HG03378 (cell line): ENCODE results near the gene CMTM7.

Source experiments
- ATAC-seq: cut with Tn5 transposase; IDR thresholded peaks from one replicate; pipeline ENCODE4 v1.9.1; 2021; ENCODE audit warnings: mild to moderate bottlenecking, moderate library complexity; ENCODE audit not compliant: unreplicated experiment

Gene CMTM7

DNA sequence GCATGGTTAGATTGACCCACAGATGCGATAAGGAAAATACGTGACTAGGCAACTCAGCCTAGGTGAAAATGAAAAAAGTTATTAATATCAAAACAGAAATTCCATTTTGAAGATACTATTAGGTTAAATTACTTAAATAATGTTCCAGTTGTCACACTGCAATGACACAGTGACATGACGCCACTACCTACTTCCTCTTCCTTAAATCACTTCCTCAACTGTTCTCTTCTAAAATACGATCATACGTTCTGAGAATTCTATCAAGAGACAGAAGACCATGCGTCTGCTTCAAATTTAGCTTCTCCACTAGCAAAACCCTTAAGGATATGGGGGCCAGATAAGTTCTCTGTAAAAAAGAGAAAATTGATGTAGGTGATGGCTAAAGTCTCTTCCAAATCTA lies 92.8 kb downstream of the CMTM7 start:
- ATAC-seq = no peak

DNA sequence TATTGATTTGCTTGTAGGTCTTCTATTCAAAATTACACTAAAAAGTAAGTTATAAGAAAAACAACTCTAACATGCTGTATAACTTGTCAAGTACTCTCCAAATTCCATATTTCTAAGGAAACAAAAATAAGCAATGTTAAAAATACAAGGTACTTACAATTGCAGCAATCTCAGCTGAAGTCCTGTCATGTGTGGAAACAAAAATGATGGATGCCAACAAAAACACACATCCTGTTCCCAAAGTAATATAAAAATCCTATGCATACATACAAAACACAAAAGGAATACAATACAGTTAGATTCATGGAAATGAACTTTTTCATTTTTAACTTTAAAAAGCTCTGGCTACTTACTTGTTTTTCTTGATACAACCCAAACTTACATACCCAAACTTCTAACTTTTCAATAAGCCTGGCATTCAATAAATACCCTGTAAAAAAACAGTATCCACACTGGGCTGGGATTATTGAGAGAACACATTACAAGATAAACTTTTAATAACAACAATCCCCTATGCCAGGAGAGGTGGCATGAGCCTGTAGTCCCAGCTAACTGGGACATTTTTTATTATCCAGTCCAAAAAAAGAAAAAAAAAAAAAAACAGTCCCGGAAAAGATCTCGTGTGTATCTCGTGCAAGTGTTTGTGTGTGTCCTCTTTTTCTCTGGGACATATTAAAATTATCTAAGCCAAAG lies 96.3 kb downstream of the CMTM7 start:
- no peak for ATAC-seq

DNA sequence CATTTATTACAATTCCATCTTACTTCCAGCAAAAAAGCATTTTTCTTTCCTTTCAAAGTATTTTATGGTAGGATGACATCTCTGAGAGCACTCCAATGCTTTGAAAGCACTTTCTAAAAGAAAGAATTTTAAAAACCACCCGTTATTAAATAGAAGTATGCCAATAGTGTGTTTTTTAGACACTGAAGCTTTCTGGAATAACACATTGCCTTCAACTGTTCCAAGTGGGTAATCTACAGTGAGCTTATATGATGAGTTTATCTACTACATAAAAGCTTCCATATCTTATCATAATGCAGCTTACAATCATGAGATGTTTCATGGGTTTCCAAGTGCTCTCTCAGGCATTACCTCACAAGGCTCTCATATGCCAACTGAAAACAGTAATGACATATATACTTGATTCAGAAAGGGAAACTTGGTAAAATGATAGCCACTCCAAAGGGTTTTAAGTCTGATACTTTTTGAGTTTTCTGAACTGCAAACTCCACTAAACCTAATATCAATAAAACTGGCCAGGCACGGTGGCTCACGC lies 96.9 kb downstream of the CMTM7 start:
- no peak for ATAC-seq

DNA sequence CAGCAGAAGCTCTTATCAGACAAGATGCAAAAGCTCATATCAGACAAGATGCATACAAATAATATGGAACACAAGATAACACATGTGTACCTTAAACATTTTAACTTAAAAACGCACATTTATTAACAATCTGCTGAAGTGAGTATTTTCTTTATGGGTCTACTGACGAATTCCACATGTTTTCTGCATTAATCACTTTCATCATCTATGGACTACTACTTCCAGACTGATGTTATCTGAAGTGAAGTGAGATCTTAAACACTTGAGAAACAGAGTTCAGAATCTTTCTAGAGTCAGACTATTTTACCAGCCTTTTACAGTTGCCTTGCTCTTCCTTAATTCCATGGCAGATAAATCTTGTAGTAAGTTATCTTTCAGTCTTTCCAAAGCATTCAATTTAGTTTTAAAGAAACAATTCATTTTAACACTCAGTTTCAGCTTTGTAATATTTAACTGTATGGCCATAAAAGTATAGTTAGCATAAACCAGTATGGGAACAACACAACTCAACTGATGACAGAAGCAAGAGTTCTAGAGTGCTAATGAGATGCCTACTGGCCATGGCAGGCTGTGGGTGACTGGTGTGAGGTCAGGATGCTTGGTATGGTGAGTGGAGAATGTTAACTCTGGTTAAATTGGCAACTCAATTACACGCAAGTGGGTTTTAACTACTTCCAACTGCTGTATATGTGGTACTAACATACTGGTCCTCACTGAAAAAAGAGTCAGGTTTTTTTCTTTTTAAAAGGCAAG lies 101.2 kb downstream of the CMTM7 start:
- ATAC-seq = no peak

DNA sequence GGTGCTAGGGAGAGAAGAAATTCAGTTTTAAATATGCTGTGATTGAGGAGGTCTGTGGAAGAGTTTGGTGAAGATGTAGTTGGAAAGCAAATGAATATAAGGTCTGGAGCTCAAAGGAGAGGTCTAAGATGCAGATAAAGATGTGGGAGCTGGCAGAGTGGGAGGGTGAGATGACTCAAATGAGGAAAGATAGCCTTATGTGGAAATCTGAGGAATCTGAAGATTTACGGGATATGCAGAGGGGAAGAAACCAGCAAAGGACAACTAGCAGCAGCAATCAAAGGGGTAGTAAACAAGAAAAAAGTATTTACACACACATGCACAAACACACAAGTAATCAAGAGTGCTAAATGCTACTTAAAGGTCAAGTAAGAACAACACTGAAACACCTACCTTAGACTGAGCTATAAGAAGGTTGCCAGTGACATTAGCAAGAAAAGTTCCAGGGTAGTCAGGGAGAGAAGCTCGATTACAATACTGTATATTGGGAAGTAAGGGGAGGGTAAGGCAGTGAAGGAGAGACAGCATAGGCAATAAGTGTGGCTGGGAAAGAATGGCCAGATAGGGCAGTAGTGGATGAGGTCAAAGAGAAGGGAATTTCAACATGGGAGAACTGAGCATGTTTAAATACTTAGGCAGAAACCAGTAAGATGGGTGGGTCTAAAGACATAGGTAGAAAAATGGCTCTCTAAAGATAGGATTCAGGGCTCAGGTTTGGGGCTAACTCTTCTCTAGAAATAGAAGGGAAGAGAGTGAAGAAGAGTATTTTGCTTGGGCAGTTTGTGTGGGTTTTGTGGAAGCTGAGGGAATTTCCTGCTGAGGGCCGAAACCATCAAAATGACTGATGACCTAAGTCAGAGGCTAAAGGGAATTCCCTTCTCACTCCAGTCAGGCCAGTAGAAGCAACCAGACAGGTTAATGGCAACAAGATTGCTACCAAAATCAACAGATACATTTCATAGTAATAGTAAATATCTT lies 102.1 kb downstream of the CMTM7 start:
- ATAC-seq = peak; percentile 88

DNA sequence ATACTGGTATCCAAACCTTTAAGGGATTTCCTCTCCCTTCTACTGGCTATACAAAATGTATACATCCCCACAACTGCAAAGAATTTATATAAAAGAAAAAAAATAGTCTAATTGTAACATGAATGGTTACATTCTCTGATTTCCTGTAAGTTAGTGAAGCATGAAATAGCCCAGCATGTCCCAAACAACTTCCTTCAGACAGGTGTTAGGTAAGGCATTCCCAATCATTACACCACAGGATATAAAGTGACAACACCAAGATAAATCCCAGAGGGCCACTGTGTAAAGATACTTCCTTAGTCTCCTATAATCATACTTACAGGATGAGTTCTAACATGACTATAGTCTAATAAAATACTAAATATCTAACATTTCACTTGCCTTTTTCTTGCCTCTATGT lies 103.4 kb downstream of the CMTM7 start:
- no peak for ATAC-seq

DNA sequence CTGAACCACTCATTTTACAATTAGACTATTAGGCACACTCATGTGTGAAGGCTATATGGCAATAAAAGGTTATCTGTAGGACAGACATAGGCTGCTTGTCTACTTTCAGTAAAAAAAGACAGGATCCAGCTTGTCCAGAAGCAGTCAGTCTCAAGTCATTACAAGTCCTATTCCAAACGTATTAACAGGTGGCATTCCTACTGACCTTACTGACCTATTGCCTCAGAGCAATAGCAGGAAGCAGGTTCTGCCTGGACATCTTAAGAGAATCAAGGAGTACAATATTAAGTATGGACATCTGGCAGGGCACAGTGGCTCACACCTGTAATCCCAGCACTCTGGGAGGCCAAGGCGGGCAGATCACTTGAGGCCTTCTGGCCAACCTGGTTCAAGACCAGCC lies 104.0 kb downstream of the CMTM7 start:
- no peak for ATAC-seq

DNA sequence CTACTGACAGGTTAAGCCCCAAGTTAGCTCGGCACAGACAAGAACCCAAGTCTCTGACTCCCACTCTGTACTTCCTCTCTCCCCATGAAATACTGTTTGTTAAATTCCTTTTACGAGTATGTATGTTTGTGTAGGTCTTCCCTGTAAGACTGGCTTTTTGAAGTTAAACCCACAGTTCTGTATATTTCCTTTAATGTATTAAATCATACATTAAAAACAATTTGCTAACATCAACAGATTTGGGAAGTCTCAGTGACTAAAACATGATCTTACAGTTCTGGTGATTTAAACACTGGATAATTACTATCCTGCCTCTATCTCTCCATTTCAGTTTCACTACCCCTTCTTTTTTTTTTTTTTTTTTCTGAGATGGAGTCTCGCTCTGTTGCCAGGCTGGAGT lies 106.6 kb downstream of the CMTM7 start:
- ATAC-seq = no peak

DNA sequence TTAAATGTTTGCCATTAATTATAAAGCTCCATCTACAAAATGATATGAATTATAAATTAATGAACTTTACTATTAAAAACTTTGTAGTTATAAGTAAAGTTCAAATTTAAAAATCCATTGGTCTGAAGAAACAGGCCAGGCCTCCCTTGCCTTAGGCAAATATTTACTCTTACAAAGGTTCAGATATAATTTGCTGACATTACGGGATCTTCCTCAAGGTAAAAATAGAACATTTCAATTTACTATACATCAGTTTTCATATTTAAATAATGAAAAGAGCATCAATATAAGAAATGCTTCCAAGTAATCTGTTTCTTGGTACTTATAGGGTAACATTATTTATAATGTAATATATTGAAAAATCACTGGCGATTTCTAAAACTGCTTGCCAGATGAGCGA lies 107.3 kb downstream of the CMTM7 start:
- no peak for ATAC-seq

DNA sequence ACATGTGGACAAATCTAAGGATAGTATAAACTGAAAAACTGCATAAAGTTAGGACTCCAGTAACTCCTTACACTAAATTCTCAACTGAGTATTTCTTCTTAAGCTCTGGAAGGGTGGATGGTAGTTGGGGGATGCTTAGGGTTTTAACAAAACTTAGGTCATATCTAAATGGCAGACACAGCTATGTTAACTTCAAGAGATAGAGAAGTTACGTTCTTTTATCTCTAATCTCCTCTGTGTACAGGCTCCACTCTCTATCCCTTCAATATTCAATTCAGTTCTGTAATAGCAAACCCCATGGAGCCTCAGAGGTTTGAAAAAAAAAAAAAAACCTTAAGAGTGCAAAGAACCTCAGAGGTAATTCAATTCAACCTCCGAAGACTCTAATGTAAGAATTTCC lies 107.9 kb downstream of the CMTM7 start:
- ATAC-seq = no peak

DNA sequence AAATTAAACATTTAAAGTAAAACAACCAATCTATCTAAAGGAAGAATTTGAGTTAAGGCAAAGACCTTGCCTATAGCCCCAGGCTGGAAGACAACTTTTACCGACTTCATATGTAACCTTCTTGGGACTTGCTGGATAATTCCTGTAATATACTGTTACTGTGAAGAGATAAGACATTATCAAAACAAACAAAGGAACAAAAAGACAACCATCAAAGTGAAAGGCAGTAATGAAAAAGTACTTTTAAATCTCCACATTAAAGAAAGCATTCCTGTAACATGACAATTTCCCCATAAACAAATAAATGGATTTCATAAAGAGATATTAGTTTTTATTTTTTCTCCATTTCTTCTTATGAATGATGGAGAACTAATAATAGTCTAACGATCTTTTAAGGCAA lies 108.6 kb downstream of the CMTM7 start:
- ATAC-seq = no peak

DNA sequence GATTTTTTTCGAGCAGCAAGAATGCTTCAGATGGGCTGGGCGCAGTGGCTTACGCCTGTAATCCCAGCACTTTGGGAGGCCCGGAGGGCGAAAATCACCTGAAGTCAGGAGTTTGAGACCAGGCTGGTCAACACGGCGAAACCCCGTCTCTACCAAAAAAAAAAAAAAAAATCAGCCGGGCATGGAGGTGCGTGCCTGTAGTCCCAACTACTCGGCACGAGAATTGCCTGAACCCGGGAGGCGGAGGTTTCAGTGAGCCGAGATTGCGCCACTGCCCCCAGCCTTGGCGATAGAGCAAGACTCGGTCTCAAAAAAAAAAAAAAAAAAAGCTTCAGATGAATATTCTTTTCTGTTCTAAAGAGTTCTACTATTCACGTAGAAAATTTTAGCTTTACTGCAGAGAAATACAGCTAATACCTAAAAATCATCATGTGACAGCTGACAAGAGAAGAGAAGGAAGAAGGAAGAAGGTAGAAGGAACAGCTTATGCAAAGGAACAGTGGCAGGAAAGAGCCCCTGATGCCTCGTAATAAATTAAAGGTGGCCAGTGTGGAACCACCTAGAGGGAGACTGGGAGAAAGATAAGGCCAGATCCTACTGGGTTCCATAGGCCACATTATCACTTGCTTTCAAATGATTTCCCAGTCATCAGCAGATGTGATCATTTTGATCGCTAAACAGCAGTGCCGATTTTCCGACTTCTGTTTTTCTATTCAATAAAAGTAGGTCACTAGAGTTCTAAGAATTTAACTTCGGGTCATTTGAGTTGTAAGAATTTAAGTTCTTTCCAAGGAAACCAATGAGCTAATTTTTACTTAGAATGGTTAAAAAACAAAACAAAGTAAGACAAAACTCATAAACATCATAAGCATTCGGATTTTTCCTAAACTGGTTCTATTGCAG lies 109.5 kb downstream of the CMTM7 start:
- no peak for ATAC-seq

DNA sequence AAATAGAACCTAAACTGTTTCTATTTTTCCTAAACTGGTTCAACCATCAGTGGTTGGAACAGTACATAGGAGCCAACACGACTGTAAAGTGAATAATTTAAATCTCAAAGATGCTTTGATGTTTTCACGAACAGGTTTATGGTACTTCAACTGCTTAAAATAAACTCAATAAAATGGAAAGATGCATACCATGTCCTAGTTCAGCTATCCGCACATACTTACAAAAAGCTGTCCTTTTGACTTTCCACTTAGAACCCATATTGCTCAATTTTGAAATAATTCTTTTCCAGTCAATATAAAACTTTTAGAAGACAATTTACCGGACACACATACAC lies 110.1 kb downstream of the CMTM7 start:
- peak; percentile 1 for ATAC-seq

DNA sequence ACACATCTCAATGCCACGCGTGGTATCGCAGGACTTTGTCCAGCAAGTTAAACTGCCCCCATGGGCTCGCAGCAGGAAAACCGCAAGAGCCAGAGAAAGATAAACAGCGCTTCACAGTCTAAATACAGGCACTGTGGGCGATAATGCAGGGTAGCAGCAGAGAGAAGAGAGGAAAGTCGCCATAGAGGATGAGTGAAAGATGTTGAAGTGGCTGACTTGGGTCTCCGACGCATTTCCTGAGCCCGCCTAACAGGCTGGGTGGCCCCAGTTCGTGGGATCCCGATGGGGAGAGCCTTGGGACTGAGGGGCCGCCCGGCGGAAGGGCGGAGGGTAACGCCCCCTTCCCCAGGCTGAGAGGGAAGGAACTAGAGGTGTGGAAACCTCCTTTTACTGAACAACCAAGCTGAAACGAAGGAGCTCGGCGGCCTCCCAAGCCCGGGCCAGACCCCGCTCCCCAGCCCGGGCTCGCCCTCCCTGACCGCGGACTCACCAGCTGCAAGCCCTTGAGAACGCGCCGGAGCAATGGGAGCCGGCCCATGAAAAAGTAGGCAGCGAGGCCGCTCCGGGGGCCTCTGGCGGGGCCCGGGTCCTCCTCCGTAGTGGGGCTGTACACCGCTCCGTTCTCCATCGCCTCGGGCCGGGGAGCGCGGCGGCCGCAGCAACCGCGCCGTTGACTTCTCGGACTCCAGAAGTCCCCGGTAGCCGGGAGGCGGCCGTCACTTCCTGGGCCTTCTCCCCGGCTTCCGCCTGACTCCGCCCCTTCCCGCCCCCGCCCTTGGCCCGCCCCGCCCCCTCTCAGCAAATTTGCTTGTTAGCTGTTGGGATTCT lies 110.7 kb downstream of the CMTM7 start, which contains the start of gene CMTM6:
Gene CMTM6 (minus strand): TSS at position 735 of the 828 bp plus-strand sequence. CDS start 107 bp downstream, at position 628.
- peak; percentile 55 for ATAC-seq

DNA sequence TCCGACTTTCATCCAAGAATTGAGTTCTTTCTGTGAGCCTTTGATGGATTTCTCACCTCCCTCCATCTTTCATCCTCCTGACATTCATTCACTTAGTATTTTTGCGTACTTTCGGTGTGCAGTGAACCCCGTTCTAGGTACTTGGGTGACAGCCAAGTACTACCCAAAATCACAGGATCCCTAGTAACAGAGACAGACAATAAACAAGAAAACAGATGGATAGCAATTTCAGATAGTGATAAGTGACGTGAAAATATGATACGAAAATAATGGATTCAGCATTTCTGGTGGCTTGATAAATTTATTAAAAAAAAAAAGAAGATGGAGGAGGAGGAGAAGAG lies 111.3 kb downstream of the CMTM7 start:
- ATAC-seq = no peak
